ENCODE data around the gene FOXO6.

DNA sequence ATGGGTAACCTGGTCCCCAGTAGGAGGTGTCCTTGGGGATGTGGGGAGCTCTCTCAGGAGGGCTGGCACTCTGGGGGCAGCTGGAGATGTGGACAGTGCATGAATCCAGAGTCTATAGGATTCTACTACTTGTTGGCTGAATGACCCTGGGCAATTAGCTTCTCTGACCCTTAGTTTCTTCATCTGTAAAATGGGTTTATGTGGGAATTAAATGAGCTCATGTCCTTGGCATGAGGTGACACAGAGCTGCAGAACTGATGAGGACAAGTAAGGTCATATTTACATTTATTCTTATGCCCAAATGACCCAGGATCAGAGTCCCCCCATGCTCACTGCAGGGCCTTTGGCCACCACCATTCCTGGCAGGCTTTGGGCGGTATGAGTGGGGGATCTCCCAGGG, 29.3 kb downstream of the FOXO6 start:
- TF ChIP-seq, protein P1, sequence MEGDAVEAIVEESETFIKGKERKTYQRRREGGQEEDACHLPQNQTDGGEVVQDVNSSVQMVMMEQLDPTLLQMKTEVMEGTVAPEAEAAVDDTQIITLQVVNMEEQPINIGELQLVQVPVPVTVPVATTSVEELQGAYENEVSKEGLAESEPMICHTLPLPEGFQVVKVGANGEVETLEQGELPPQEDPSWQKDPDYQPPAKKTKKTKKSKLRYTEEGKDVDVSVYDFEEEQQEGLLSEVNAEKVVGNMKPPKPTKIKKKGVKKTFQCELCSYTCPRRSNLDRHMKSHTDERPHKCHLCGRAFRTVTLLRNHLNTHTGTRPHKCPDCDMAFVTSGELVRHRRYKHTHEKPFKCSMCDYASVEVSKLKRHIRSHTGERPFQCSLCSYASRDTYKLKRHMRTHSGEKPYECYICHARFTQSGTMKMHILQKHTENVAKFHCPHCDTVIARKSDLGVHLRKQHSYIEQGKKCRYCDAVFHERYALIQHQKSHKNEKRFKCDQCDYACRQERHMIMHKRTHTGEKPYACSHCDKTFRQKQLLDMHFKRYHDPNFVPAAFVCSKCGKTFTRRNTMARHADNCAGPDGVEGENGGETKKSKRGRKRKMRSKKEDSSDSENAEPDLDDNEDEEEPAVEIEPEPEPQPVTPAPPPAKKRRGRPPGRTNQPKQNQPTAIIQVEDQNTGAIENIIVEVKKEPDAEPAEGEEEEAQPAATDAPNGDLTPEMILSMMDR (conservative IDR thresholded peaks at IDR 0.05; ENCODE audit: low read depth, low read length), result no peak
- no peak for TF ChIP-seq EZH2 (IDR thresholded peaks at IDR 0.05; ENCODE audit: borderline replicate concordance, low read depth, low read length, poor library complexity, severe bottlenecking)
